HUES6 (cell line): ENCODE results near the gene CEP41.

Experiments used
- H3K27ac ChIP-seq: 2 replicates; pipeline ENCODE4 v1.7.0; 2013; ENCODE audit warnings: low read depth, mild to moderate bottlenecking, low read length, inconsistent platforms
- H3K27me3 ChIP-seq: 2 replicates; pipeline ENCODE4 v1.6.1; 2013; ENCODE audit warnings: low read length; ENCODE audit not compliant: control insufficient read depth, insufficient read depth
- H3K36me3 ChIP-seq: 2 replicates; pipeline ENCODE4 v1.6.1; 2013; ENCODE audit warnings: low read length; ENCODE audit not compliant: control insufficient read depth, insufficient read depth
- H3K4me1 ChIP-seq: 2 replicates; pipeline ENCODE4 v1.6.1; 2013; ENCODE audit warnings: low read length; ENCODE audit not compliant: control insufficient read depth, insufficient read depth
- H3K4me3 ChIP-seq: 2 replicates; pipeline ENCODE4 v1.5.1; 2013; ENCODE audit warnings: low read depth, low read length
- H3K9ac ChIP-seq: one replicate; pipeline ENCODE4 v1.6.1; 2013; ENCODE audit warnings: mild to moderate bottlenecking, low read length
- H3K9me3 ChIP-seq: 2 replicates; pipeline ENCODE4 v1.6.1; 2013; ENCODE audit warnings: low read depth, low read length; ENCODE audit not compliant: control insufficient read depth, insufficient read depth

CEP41 gene

DNA sequence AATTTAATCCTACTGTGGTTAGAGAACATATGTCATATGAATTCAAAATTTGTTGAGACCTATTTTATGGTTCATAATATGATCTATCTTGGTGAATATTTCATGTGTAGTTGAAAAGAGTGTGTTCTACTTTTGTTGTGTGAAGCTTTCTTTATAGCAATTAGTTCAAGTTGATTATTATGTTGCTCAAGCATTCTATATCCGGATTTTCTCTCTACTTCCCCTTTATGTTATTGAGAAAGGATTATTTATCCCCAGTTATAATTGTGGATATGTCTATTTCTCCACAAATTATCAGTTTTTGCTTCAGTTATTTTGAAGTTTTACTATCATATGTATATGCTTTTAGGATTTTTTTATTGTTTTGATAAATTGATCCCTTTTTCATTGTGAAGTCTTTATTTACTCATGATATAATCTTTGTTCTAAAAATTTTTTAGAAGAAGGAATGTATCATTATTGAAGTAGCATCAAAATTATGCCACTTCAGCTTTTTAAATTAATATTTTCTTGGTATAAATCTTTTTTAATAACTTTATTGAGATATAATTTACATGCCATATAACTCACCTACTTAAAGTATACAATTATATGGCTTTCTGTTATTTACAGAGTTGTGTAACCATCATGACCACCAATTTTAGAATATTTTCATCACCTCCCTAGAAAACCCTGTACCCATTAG is 39.0 kb upstream of the CEP41 start:
- no peaks in the 10 kb centered on the region for H3K27me3 ChIP-seq

DNA sequence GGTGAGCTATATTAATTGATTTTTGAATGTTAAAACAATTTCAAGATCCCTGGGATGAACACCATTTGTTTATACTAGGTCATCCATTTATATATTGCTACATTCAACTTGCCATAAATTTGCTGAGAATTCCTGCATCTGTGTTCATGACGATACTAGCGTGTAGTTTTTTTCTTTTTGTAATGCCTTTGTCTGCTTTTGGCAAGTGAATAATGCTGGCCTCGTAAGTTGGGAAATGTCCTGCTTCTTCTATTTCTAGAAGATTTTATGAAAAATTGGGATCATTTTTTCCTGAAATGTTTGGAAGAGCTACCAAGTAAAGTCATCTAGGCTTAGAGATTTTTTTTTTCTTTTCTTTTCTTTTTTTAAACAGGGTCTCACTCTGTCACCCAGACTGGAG is 38.2 kb upstream of the CEP41 start:
- H3K9me3 ChIP-seq: no peaks in the 10 kb centered on the region
- no peak overlapping the region for H3K27ac ChIP-seq
- H3K4me1 ChIP-seq: peaks cover 5% of the 10 kb centered on the region; the same call in 1 of the 2 replicates

More for the DNA sequence above, 39.0 kb upstream of the CEP41 start:
- no peak overlapping the region for H3K4me3 ChIP-seq
- no peaks in the 10 kb centered on the region for H3K9me3 ChIP-seq
- no peak overlapping the region for H3K27ac ChIP-seq
- H3K9ac ChIP-seq: no peak overlapping the region
- H3K4me1 ChIP-seq: no peaks in the 10 kb centered on the region; the same call in 1 of the 2 replicates
- no peaks in the 10 kb centered on the region for H3K36me3 ChIP-seq

DNA sequence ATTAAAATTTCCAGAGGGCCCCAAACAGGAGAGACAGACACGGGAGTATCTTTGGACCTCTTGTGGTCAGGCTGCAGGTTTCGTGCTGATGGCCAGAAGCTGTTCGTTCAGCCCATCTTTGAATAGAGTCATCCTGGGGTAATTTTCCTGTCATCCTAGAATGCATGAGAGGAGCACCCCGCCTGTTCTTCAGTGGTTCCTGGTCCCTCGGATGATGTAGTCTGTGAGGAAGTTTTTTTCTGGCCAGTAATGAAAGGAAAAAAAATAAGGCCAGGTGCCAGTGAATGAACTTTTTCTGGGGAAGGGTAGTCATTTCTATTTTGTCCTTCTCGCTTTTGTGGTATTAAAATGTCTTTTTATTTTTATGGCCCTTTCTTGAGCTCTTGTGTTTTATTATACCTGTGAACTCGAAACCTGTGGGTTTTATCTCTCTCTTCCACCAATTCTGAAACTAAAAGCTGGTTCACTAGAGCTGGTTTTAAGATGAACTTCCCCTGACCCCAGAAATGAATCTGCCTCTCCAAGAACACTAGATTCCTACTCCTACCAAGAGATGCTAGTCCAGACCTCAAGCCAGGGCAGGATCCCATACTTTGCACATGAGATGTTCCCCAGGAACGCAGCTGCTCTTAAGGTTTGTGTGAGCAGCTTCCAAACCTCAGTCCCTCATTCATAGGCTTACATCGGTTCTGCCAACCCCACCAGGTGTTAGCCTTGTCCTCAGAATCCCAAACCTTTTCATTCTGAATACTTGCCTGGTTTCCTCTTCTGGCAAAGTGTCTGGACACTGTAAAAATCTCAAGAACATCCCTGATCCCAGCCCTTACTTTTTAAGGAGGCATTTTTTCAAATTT is 35.7 kb upstream of the CEP41 start:
- Histone ChIP-seq H3K36me3 (no peaks in the 10 kb centered on the region), H3K27ac (no peak overlapping the region), H3K27me3 (no peaks in the 10 kb centered on the region), H3K9ac (no peak overlapping the region), H3K4me1 (peaks cover 12% of the 10 kb centered on the region; the same call in 1 of the 2 replicates), H3K4me3 (no peak overlapping the region), H3K9me3 (no peaks in the 10 kb centered on the region)

More for the DNA sequence above, 38.2 kb upstream of the CEP41 start:
- Histone ChIP-seq H3K9ac (no peak overlapping the region), H3K36me3 (no peaks in the 10 kb centered on the region), H3K27me3 (no peaks in the 10 kb centered on the region), H3K4me3 (no peak overlapping the region)

DNA sequence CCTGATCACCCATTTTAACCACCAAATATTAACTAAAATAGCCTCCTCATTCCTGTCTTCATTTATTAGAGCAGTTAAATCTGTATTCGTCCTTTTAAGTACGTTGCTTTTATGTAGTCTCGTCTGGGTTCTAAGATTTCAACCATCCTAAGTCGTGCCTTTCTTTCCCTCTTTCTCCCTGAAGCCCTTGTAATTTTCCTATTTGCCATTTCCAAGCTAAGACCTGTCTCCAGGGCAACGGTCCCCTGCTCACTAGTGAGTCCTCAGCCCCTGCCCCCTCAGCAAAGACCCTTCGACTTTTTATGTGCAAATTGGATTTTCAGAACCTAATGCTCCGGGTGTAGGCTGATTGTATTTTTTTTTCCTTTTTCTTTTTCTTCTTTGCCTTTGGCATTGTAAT is 35.0 kb upstream of the CEP41 start:
- H3K4me1 ChIP-seq: peaks cover 12% of the 10 kb centered on the region; the same call in 1 of the 2 replicates
- no peaks in the 10 kb centered on the region for H3K36me3 ChIP-seq
- H3K9me3 ChIP-seq: no peaks in the 10 kb centered on the region
- no peak overlapping the region for H3K9ac ChIP-seq
- no peak overlapping the region for H3K4me3 ChIP-seq
- H3K27me3 ChIP-seq: no peaks in the 10 kb centered on the region
- no peak overlapping the region for H3K27ac ChIP-seq

DNA sequence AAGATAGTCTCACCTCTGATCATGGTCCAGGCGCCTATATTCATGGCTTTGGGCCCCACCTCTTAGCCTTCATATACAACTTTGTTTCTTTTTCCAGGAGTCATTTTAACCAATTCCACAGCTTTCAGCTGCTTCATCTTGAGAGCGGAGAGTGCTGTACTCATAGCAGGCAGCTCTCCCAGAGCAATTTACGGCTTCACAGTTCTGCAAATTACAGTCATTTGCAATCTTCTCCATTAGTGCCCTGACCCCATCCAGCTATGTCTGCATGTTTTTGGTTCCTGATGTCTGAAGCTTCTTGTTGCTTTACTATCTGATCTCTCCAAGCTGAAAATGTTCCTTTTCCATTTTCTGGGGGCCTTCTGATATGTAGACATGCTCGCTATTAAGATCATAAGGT is 33.1 kb upstream of the CEP41 start:
- no peaks in the 10 kb centered on the region for H3K9me3 ChIP-seq
- H3K4me3 ChIP-seq: no peak overlapping the region
- H3K27me3 ChIP-seq: no peaks in the 10 kb centered on the region
- H3K4me1 ChIP-seq: peaks cover 12% of the 10 kb centered on the region; the same call in 1 of the 2 replicates
- H3K36me3 ChIP-seq: no peaks in the 10 kb centered on the region
- no peak overlapping the region for H3K27ac ChIP-seq
- no peak overlapping the region for H3K9ac ChIP-seq

DNA sequence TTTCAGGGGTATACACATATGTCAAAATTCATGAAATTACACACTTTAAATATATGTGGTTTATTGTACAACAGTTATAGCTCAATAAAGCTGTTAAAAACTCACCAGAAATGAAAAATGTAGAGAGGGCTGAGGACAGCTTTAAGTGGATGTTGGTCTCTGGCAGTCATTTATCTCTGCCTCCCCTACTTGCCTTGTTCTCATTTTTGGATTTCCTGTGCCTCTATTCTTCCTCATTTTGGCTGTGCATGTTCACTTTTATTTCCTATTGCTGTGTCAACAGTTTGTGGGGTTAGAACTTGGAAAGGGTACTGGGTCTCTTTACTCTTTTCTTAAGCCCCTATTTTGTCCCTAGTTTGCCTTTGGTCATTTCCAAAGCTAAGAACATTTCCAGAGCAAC is 32.5 kb upstream of the CEP41 start:
- H3K36me3 ChIP-seq: no peaks in the 10 kb centered on the region
- H3K27ac ChIP-seq: no peak overlapping the region
- H3K27me3 ChIP-seq: no peaks in the 10 kb centered on the region
- H3K9ac ChIP-seq: no peak overlapping the region
- H3K4me1 ChIP-seq: peaks cover 12% of the 10 kb centered on the region; the same call in 1 of the 2 replicates
- H3K9me3 ChIP-seq: no peaks in the 10 kb centered on the region
- H3K4me3 ChIP-seq: no peak overlapping the region

DNA sequence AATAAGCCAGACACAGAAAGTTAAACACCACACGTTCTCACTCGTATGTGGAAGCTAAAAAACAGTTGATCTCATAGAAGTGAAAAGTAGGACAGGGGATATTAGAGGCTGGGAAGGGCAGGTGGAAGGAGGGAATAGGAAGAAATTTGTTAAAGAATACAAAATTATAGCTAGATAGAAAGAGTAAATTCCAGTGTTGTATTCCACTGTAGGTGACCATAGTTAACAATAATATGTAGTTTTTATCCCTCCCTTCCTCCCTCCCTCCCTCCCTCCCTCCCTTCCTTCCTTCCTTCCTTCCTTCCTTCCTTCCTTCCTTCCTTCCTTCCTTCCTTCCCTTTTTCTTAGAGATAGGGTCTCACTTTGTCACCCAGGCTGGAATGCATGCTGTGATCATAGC is 31.2 kb upstream of the CEP41 start:
- Histone ChIP-seq H3K4me3 (no peak overlapping the region), H3K36me3 (no peaks in the 10 kb centered on the region), H3K27ac (no peak overlapping the region), H3K27me3 (no peaks in the 10 kb centered on the region), H3K9me3 (no peaks in the 10 kb centered on the region), H3K4me1 (peaks cover 12% of the 10 kb centered on the region; the same call in 1 of the 2 replicates), H3K9ac (no peak overlapping the region)

DNA sequence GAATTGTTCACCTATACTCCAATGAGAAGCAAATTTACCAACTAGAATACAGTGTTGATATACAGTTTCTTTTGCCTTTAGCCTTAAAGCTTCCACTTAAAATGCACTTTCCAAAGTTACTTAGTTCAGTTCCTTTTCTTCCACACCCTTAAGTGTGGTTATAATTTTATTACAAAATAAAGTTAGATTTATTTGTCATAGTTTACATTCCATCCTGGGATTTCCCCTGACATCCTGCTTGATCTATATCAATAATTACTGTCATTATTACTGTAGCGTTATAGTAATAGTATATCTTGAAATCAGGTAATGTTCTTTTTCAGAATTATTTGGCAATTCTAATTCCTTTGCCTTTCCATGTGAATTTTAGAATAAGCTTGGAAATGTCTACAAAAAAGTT is 27.8 kb upstream of the CEP41 start:
- Histone ChIP-seq H3K27me3 (no peaks in the 10 kb centered on the region), H3K27ac (no peak overlapping the region)

DNA sequence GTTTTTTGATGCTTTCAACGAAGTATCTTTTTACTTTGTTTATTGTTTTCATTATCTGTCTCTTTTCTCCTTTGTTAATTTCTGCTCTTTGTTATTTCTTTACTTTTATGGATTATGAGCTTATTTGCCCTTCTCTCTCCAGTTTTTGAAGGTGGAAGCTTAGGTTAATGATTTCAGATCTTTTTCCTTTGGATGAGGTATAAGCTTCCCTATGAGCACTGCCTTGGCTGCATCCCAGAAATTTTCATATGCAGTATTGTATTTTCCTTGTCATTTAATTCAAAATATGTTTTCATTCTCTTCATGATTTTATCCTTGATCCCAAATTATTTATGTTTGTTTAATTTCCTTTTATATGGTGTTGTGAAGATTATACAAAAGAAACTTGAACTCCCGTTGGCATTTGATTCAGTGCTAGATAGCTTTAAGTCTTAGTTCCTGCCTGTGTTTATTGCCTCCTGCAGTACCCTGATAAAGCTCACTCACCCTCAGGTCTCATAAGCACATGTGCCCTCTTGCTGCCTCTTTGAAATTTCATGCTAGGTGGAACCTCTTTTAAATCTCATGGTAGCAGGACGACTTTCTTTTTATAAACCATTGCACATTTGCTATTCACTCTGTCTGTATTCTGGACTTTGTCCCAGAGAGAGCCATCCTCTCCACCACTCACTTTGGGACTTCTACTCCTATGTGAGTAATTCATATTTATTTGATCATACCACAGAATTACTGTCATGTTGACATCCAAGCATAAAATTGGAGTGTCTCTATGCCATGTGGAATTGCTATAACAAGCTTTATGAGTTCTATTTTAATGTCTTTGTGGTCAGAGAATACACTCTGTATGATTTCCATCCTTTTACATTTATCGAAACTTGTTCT is 23.0 kb upstream of the CEP41 start:
- Histone ChIP-seq H3K9ac (no peak overlapping the region), H3K4me3 (no peak overlapping the region), H3K27ac (no peak overlapping the region), H3K9me3 (peaks cover 12% of the 10 kb centered on the region), H3K4me1 (no peaks in the 10 kb centered on the region), H3K36me3 (no peaks in the 10 kb centered on the region), H3K27me3 (no peaks in the 10 kb centered on the region)

More for the DNA sequence above, 27.8 kb upstream of the CEP41 start:
- H3K9ac ChIP-seq: no peak overlapping the region
- H3K4me3 ChIP-seq: no peak overlapping the region
- H3K4me1 ChIP-seq: peaks cover 3% of the 10 kb centered on the region; the same call in 1 of the 2 replicates
- H3K36me3 ChIP-seq: no peaks in the 10 kb centered on the region
- no peaks in the 10 kb centered on the region for H3K9me3 ChIP-seq

DNA sequence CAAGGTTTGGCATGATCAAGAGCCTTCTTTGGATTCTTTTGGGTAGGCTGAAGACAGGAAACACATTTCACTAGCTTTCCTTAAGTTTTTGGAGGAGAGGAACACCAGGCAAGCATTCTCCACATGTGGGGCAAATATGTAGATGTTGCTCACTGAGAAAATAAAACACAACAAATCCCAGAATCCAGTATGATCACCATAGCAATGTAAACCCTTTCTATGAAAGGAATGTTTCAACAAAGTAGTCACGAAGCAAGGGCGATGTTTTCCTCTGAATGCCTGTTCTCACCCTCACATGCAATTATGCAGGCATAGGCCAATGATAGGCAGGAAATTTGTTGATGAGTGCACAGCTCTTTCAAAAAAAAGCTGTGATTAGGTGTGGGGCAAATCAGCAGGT is 20.5 kb upstream of the CEP41 start:
- Histone ChIP-seq H3K4me1 (no peaks in the 10 kb centered on the region), H3K4me3 (no peak overlapping the region), H3K9me3 (peaks cover 18% of the 10 kb centered on the region), H3K27ac (no peak overlapping the region), H3K27me3 (no peaks in the 10 kb centered on the region), H3K9ac (no peak overlapping the region), H3K36me3 (no peaks in the 10 kb centered on the region)
